SW 1271 (cell line): Measurements from ENCODE around the gene ERG28.

Source experiments
- DNase-seq, 2 experiments: peaks; one replicate each; lab custom pipeline; 2025; lab: John Stamatoyannopoulos, UW

The ERG28 gene

DNA sequence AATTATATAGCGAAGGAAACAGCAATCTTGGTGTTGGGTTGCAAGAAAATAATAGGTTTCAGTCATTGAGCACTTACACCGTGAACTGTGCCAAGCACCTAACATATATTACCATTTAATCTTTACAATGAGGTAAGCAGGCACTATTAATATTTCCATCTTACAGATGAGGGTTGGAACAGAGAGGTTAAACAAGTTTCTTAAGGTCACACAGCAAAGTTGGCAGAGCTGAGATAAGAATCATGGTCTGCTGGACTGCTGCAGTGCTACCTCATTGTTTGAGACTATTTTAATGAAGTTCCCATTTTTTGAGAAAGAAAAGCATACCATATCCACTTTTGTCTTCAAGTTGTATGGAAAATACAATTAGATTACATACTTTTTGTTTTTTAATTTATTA is 1.7 kb downstream of the ERG28 start:
- no peak for DNase-seq

DNA sequence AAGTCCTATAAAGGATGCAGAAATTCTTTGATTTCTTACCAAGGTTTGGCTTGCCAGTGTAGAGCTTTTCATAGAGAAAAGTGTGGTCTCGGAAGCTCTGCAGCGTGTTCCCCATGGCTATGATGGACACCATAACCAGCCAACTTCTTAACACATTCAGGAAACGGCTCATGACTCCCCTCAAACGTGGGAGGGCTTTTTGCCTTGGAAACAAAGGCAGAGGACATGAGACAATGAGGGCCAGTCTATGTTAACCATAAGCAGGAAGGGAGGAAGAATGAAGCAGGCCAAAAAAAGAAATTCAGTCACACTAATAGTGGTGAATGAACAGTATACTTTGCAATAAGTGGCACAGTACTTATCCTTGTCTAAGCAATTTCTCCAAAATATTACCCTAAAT is 3.3 kb downstream of the ERG28 start:
- DNase-seq = no peak

DNA sequence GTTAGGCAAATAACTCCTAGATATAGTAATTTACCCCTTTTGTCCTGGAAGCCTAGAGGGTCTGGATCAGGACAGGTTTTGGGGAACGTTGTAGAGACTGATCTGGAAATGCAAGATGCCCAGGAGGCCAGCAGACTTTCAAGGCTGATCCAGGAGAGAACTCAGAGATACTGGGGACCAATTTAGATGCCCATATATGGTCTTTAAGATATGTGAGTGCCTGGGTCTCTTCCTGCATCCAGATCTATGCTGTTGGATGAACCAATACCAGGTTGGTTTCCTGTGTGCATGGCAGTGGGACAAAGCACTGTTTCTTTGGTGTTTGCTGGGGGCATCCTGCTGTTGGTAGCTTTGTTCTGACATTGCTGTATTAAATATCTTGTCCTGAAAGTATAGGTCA is 5.4 kb downstream of the ERG28 start:
- DNase-seq = no peak

- peak in 1 of 2 experiments; percentile 55 for DNase-seq
Observed at GRCh38 chr14:75654127-75654732, 6.4 kb downstream of the ERG28 start.

DNA sequence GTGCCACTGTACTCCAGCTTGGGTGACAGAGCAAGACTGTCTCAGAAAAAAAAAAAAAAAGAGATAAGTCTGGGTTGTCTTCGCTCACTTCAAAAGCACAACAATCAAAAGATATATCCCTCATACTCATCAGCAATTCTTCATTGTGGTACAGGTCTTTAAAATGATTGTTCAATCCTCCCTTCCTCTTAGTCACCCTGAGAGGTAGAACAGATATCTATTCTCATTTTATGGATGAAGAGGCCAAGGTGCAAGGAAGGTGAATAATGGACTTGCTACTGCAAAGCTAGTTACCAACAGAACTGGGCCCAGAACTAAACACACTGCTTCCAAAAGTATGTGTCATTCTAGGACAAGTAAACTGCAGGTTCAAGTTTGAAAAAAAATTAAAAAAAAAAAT is 7.1 kb downstream of the ERG28 start:
- DNase-seq = no peak

- no peak for DNase-seq
Observed at GRCh38 chr14:75650253-75651058, 10.2 kb downstream of the ERG28 start.

- DNase-seq = no peak
Observed at GRCh38 chr14:75649773-75650172, 10.9 kb downstream of the ERG28 start.

DNA sequence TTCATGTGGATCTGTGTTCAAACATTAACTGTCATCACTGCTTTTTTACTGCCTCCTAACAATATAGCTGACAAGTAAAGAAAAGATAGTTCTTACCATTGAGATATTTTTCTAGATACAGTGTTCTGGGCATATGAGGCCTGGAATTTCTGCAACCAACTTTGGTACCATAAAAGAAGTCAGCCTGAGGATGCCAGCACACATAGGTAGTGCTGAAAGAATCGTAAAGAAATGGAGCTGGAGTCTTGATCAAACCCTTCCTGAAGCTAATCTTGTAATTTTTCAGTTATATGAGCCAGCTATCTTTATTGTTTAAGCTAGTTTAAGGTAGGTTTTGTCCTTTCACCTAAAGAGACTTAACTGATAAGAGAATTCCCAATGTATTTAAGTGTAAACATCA is 11.3 kb downstream of the ERG28 start:
- no peak for DNase-seq

DNA sequence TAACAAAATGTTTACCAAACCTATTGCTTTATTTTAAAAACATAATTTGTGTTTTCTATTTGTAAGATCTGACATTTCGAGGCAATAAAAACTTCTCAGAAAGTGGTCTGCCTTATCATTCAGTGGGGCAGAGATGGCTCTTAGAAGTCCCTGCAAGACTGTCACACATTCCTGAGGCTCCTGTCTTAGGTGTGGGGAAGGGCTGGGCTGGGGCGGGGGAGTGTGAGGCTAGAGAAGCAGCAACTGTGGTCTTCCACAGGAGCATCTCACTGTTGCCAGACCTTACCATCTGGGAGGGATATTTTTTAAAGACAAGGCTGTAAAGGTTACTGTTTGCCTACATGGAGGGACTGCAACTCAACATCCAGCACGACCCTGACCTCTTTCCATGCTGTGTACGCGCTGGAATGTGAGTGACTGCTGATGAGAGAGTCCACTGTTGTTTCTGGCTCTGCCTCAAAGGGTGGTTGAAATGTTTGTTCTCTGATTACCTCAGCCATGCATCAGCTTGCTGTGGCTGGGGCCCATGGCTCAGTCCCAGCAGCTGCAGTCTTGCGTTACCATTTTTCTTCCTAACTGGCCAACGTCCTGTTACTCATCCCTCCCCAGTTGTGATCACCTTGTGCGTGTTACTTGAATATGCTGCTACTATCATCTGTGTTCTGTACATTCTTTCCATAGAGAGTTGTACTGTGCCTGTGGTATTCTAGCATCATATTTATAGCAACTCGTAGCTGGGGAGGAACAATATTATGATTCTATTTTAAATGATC is 12.4 kb downstream of the ERG28 start:
- DNase-seq = no peak

DNA sequence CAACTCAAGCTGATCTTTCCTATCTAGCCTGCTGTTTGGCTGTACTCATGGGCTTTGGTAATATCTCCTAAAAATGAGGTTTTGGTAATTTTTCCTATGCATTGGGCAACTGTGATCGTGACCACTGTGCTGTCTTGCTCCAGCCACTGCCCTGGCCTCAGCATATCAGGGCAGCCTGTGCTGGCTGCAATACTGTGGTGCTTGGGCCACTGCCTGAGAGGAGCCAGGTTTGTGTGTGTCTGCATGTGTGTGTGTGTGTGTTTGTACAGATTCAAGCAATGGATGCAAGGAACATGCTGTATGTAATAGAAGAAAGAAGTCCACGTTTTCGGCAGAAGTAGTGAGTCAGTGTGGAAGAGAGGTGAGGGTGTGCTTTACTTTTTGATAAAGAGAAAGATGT is 13.0 kb downstream of the ERG28 start:
- DNase-seq = no peak

DNA sequence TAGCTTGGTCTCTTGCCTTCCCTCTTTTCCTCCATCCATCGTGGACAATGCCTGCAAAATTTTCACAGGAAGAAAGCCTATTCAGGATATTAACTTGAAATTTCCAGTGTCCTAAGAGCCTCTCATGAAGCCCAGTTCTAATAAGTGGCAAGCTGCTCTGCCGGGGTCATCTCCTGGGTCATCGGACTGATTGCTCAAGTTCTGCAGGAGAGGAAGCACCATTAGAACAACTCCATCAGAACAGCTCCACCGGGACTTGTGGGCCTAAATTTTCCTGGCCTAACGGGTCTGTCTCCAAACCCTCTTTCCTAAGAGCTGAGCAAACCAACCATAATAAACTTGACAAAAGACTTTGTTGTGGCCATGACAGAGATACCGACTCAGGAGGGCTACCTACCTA is 13.9 kb downstream of the ERG28 start:
- DNase-seq = no peak

DNA sequence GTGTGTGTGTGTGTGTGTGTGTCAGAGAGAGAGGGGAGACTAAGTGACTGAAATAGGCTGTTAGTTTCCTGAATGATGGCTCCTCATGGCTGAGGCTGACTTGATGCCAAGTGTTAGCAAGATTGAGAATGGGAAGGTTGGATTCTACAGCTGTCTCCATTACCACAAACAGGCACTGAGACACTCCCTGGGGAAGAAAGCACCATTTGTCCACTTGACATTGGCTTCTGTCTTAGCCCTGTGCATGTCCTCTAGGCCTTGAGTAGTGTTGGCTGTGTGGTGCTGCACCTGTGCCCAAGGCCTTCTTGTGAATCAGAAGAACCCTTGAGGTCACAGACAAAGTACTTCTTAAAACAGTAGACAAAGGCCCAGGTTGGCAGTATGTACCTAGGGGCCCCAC is 15.6 kb downstream of the ERG28 start:
- no peak for DNase-seq

DNA sequence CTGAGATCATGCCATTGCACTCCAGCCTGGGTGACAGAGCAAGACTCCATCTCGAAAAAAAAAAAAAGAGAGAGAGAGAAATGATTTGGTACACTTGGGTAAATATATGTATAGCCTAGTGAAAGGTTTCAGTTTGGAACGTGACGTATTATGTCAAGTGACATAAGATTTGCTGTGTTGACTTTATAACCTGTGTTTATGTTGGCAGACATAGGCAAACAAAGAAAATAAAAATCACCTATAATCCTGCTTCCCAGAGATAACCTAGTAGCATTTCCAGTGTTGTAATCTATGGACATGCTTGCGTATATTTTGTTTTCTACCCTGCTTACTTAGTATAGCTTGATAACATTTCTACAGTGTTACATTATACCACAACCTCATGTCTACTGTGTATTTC is 16.7 kb downstream of the ERG28 start:
- no peak for DNase-seq

DNA sequence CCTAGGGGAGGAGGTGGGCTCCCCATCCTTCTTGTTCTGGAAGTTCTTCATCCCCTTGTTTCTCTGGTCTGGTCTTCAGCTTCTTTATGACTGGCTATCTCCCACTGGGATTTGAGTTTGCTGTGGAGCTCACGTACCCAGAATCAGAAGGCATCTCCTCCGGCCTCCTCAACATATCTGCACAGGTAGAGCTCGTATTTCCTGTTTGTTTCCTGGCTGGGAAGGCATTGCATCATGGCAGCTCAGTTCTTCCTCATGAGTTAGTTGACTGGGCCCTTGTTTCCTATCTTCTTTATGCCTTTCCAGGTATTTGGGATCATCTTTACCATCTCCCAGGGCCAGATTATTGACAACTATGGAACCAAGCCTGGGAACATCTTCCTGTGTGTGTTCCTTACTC is 19.8 kb downstream of the ERG28 start:
- no peak for DNase-seq

DNA sequence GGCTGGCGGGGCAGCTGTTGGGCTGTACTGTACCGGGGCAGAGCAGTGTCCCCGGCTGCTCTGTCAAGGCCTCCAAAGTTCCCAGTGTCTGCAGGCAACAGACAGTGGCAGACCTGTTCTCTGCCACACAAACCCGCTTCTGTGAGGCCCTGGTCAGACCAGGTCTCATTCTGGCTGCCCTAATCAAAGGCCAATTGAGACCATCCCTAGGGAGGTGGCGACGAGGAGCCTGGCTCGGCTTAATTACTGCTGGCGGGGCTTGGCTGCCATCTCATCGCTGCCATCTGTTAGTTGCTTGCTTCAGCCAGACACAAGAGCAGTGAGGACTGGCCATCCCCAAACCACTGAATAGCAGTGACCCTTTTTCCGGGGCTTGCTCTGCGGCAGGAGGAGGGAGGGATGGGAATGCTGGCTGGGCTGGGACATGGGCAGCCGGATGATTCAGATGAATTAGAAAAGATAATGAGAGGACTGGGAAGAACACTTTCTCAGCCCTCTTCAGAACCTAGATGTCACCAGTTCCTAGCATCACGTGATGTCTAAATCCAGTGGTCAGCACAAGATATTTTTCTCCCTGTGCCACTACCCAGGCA is 24.5 kb downstream of the ERG28 start:
- no peak for DNase-seq

DNA sequence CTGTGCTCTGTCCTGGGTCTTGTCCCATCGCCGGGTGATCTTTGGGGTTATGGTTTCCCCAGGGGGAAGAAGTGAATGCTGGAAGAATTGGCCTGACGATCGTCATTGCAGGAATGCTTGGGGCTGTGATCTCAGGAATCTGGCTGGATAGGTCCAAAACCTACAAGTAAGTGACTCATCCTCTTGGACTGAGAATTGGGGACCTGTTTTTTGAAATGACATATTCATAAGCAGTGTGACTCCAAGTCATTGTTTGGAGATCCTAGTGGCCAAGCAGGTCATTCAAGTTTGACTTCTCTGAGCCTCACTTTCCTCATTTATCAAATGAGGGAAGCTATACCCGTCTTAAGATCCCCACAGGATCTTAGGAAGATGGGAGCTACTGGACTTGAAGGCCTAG is 25.8 kb downstream of the ERG28 start:
- no peak for DNase-seq

GRCh38 chr14:75631453-75631831 is 29.2 kb downstream of the ERG28 start:
- no peak for DNase-seq

- DNase-seq = no peak
Observed at GRCh38 chr14:75630695-75631452, 29.8 kb downstream of the ERG28 start.

- no peak for DNase-seq
Observed at GRCh38 chr14:75628816-75629215, 31.9 kb downstream of the ERG28 start.

DNA sequence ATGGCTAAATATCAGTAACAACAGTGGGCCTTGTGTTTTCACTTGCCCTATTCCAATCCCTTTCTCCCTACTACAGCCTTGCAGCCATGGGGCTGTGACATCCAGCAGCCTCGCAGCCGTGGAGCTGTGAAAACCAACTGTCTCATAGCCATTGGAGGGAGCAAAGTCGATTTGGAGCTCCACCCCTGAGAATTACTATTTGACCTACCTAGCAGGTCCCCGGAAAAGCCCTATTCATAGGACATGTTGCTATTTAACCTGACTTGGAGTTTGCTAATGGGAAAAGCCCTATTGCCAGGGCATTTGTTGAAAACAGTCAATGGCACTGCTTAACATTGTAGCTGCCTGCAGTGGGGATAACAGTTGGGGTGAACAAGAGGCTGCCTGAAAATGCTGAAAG is 33.3 kb downstream of the ERG28 start:
- no peak for DNase-seq

- DNase-seq = no peak
Observed at GRCh38 chr14:75626863-75627262, 33.8 kb downstream of the ERG28 start.

- no peak for DNase-seq
Observed at GRCh38 chr14:75626396-75626795, 34.3 kb downstream of the ERG28 start.
